H1 (cell line): ENCODE data around the gene QPCT. TPM values are rescaled to one million over a fixed set of nuclear protein-coding genes. Genes with fewer than 3 reads are reported as not detected.

ENCODE experiments used
- CTBP2 ChIP-seq: IDR thresholded peaks from 2 replicates; pipeline ENCODE4 v1.7.0; 2011; ENCODE audit warnings: borderline replicate concordance, mild to moderate bottlenecking, moderate library complexity, mixed read lengths, low read length; ENCODE audit not compliant: insufficient read depth, insufficient read length
- EGR1 ChIP-seq: IDR thresholded peaks from 2 replicates; pipeline ENCODE4 v1.6.1; 2011; ENCODE audit warnings: low read depth, low read length, borderline replicate concordance
- HDAC2 ChIP-seq, 2 experiments: fragments of 300-600 bp in 1 of 2; sonication (generic) in 1 of 2; IDR thresholded peaks; 2 replicates each; pipeline ENCODE4 v1.6.1; 2011 to 2012; ENCODE audit warnings: low read depth in 2 of 2, low read length in 2 of 2, mild to moderate bottlenecking in 2 of 2, moderate library complexity in 2 of 2, borderline replicate concordance in 1 of 2, inconsistent platforms in 1 of 2
- RAD21 ChIP-seq, 2 experiments: IDR thresholded peaks in 1 of 2; conservative IDR thresholded peaks in 1 of 2; 2 replicates each; pipeline ENCODE4 v1.6.1; 2011; ENCODE audit warnings: low read depth in 2 of 2, low read length in 2 of 2, improper control_type of control experiment in 1 of 2, inconsistent platforms in 1 of 2, mild to moderate bottlenecking in 1 of 2, moderate library complexity in 1 of 2
- SRF ChIP-seq: IDR thresholded peaks from 2 replicates; pipeline ENCODE4 v1.6.1; 2011; ENCODE audit warnings: mild to moderate bottlenecking, low read depth, low read length, moderate library complexity
- polyA plus RNA-seq, 7 experiments: library from polyadenylated mRNA; depleted of rRNA in 3 of 7; stranded (reverse) in 5 of 7; unstranded in 2 of 7; fragments of >200 nt in 5 of 7; fragments of 200-250 nt in 2 of 7; gene quantifications; 1 replicate in 5 of 7; 2 replicates in 1 of 7; 4 replicates in 1 of 7; pipeline versions ENCODE4 v1.2.1 to v1.2.3, GENCODE V29; 2011 to 2013; ENCODE audit warnings: missing spikeins in 2 of 7, mixed read lengths in 2 of 7
- total RNA-seq: library from RNA; stranded (reverse); fragmentation: NEBNext Ultra II Directional; extraction: Animal tissue kit (Norgen Biotek cat#: 25700); gene quantifications from 2 replicates; pipeline ENCODE4 v1.2.1, GENCODE V29; 2021
- TF ChIP-seq, protein P1 (sequence below): fragments of 300-600 bp; sonication (generic); IDR thresholded peaks from 2 replicates; pipeline ENCODE4 v1.7.1; 2012; ENCODE audit warnings: low read length, moderate library complexity, mild to moderate bottlenecking, inconsistent platforms; ENCODE audit not compliant: insufficient replicate concordance
- TF ChIP-seq, protein P2 (sequence below): IDR thresholded peaks from 2 replicates; pipeline ENCODE4 v1.6.1; 2012; ENCODE audit warnings: inconsistent platforms

QPCT gene
- total and polyA plus RNA-seq, 2 of the 8 experiments (the other 6 are each of a cell fraction or from before 2014, with no cell fraction given), result 4.0 to 4.3 TPM

DNA sequence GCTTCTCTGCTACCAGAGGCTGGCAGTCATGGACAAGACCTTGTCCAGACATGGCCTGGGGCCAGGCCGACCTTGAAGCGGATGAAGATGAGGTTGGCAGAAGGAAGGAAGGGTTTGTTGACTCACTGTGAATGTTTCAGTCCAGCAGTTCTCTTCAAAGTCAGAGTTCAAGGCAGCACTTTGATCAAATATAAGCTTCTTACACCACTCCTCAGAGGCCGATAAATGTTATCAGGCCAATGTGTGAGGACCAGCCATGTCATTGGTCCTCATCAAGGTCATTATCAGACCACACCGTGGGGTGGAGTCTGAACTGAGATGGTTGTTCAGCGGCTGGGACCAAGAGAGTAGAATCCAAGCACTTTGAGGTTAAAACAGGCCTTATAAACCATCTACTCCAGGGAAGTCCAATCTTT lies 35.5 kb downstream of the QPCT start (continued):
- TF ChIP-seq, protein P1, sequence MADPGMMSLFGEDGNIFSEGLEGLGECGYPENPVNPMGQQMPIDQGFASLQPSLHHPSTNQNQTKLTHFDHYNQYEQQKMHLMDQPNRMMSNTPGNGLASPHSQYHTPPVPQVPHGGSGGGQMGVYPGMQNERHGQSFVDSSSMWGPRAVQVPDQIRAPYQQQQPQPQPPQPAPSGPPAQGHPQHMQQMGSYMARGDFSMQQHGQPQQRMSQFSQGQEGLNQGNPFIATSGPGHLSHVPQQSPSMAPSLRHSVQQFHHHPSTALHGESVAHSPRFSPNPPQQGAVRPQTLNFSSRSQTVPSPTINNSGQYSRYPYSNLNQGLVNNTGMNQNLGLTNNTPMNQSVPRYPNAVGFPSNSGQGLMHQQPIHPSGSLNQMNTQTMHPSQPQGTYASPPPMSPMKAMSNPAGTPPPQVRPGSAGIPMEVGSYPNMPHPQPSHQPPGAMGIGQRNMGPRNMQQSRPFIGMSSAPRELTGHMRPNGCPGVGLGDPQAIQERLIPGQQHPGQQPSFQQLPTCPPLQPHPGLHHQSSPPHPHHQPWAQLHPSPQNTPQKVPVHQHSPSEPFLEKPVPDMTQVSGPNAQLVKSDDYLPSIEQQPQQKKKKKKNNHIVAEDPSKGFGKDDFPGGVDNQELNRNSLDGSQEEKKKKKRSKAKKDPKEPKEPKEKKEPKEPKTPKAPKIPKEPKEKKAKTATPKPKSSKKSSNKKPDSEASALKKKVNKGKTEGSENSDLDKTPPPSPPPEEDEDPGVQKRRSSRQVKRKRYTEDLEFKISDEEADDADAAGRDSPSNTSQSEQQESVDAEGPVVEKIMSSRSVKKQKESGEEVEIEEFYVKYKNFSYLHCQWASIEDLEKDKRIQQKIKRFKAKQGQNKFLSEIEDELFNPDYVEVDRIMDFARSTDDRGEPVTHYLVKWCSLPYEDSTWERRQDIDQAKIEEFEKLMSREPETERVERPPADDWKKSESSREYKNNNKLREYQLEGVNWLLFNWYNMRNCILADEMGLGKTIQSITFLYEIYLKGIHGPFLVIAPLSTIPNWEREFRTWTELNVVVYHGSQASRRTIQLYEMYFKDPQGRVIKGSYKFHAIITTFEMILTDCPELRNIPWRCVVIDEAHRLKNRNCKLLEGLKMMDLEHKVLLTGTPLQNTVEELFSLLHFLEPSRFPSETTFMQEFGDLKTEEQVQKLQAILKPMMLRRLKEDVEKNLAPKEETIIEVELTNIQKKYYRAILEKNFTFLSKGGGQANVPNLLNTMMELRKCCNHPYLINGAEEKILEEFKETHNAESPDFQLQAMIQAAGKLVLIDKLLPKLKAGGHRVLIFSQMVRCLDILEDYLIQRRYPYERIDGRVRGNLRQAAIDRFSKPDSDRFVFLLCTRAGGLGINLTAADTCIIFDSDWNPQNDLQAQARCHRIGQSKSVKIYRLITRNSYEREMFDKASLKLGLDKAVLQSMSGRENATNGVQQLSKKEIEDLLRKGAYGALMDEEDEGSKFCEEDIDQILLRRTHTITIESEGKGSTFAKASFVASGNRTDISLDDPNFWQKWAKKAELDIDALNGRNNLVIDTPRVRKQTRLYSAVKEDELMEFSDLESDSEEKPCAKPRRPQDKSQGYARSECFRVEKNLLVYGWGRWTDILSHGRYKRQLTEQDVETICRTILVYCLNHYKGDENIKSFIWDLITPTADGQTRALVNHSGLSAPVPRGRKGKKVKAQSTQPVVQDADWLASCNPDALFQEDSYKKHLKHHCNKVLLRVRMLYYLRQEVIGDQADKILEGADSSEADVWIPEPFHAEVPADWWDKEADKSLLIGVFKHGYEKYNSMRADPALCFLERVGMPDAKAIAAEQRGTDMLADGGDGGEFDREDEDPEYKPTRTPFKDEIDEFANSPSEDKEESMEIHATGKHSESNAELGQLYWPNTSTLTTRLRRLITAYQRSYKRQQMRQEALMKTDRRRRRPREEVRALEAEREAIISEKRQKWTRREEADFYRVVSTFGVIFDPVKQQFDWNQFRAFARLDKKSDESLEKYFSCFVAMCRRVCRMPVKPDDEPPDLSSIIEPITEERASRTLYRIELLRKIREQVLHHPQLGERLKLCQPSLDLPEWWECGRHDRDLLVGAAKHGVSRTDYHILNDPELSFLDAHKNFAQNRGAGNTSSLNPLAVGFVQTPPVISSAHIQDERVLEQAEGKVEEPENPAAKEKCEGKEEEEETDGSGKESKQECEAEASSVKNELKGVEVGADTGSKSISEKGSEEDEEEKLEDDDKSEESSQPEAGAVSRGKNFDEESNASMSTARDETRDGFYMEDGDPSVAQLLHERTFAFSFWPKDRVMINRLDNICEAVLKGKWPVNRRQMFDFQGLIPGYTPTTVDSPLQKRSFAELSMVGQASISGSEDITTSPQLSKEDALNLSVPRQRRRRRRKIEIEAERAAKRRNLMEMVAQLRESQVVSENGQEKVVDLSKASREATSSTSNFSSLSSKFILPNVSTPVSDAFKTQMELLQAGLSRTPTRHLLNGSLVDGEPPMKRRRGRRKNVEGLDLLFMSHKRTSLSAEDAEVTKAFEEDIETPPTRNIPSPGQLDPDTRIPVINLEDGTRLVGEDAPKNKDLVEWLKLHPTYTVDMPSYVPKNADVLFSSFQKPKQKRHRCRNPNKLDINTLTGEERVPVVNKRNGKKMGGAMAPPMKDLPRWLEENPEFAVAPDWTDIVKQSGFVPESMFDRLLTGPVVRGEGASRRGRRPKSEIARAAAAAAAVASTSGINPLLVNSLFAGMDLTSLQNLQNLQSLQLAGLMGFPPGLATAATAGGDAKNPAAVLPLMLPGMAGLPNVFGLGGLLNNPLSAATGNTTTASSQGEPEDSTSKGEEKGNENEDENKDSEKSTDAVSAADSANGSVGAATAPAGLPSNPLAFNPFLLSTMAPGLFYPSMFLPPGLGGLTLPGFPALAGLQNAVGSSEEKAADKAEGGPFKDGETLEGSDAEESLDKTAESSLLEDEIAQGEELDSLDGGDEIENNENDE, result no peak
- no peak for TF ChIP-seq RAD21 (IDR thresholded peaks at IDR 0.05 in 1 of 2, conservative IDR thresholded peaks at IDR 0.05 in 1 of 2; ENCODE audit: low read depth in 2 of 2, low read length in 2 of 2)
- no peak for TF ChIP-seq EGR1
- TF ChIP-seq CTBP2, result no peak
- TF ChIP-seq, protein P2, sequence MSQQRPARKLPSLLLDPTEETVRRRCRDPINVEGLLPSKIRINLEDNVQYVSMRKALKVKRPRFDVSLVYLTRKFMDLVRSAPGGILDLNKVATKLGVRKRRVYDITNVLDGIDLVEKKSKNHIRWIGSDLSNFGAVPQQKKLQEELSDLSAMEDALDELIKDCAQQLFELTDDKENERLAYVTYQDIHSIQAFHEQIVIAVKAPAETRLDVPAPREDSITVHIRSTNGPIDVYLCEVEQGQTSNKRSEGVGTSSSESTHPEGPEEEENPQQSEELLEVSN, result no peak
- no peak for TF ChIP-seq SRF
- no peak for TF ChIP-seq HDAC2 (IDR thresholded peaks at IDR 0.05; ENCODE audit: borderline replicate concordance in 1 of 2, low read depth in 2 of 2, low read length in 2 of 2)
- TF ChIP-seq, all 59 proteins: peak for 0
